Colonic mucosa (tissue), 4 donors: ENCODE results near the gene CDC42EP4. TPM values are rescaled to one million over a fixed set of nuclear protein-coding genes. Genes with fewer than 3 reads are reported as not detected.
"Not testable (repeated sequence)": the region's sequence is repeated elsewhere in the genome, so short reads cannot be mapped to it uniquely, and the experiment has no call there.

ENCODE experiments used
- DNase-seq: peaks from one replicate; pipeline ENCODE4 v3.0.0-alpha.2; 2020
- H3K27ac ChIP-seq: fragments of 200-600 bp; one replicate; pipeline ENCODE4 v1.8.0; 2021
- H3K27me3 ChIP-seq: fragments of 200-600 bp; one replicate; pipeline ENCODE4 v1.8.0; 2021
- H3K36me3 ChIP-seq: fragments of 200-600 bp; one replicate; pipeline ENCODE4 v1.8.0; 2021
- H3K4me1 ChIP-seq: fragments of 200-600 bp; one replicate; pipeline ENCODE4 v1.8.0; 2021; ENCODE audit warnings: mild to moderate bottlenecking
- H3K4me3 ChIP-seq: fragments of 200-600 bp; one replicate; pipeline ENCODE4 v1.8.0; 2021
- H3K9ac ChIP-seq, 2 donors: one replicate each; pipeline ENCODE4 v1.7.0; 2013; ENCODE audit warnings: control low read depth in 2 of 2, low read depth in 2 of 2, low read length in 2 of 2
- H3K9me3 ChIP-seq: fragments of 200-600 bp; one replicate; pipeline ENCODE4 v1.8.0; 2021
- CTCF ChIP-seq: fragments of 200-600 bp; IDR thresholded peaks from one replicate; pipeline ENCODE4 v1.8.0; 2022; ENCODE audit warnings: antibody characterized with exemption, mild to moderate bottlenecking
- intact Hi-C: fragments of 100-400 bp; cut with DNase I; formaldehyde crosslinking; loops from one replicate; pipeline ENCODE4 v1.14.1; 2022
- total RNA-seq, 2 donors: library from RNA; stranded (reverse); fragmentation: NEBNext Ultra II Directional in 1 of 2; extraction: Animal tissue kit (Norgen Biotek cat#: 25700) in 1 of 2; gene quantifications; one replicate each; pipeline ENCODE4 v1.2.1, GENCODE V29; 2021
- donor health status: healthy.
- donor health status: DM: no; HTN: no; CAD: no.
- donor health status: DM: no; HTN: no; CAD: no.

The CDC42EP4 gene
- total RNA-seq, 2 donors from 2014 or later = 52.8 to 65.3 TPM

DNA sequence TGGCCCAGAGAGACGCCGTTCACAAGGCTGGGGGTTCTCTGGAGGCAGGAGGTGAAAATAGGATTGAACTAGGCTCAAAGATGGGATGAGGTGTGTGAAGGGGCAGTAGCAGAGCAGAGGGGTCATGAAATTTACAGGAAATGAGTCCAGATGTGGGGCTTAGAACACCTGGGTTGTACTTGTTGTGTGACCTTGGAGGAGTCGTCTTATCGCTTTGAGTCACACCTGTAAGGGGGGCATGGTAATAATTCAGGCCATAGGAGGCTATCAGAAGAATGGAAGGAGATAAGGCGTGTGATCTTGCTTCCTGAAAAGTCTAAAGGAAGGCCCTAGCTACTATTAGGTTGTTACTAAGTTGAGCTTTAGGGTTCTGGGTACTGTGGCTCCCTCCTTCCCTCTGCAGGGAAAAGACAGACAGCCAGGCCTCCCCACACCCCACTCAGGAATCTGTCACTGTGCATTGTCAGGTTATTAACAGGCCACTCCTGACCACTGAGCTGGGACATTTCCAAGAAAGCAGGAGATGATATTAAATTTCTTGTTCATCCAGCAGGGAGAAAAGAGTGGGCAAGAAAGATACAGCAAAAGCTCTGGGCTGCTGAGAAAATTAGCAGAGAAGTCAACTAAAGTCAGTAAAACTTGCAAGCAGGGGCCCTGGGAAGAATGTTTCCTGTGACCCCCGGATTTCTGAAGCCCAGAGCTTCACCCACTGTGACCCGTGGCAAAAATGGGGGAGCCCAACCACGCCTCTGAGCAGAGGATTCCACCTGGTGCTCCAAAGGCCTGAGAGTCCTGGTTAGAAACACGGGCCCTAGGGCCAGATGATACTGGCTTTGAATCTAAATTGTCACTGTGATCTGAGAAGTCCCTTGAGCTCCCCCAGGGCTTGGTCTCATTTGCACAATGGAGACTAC, 6.0 kb upstream of the CDC42EP4 start:
- Histone ChIP-seq H3K27ac (no peak overlapping the region), H3K4me3 (no peak overlapping the region), H3K9me3 (no peaks in the 10 kb centered on the region), H3K9ac (no peak overlapping the region), H3K27me3 (no peaks in the 10 kb centered on the region), H3K36me3 (no peaks in the 10 kb centered on the region), H3K4me1 (no peaks in the 10 kb centered on the region)
- no peak for TF ChIP-seq CTCF
- intact Hi-C loops = no loop called here
- no peak for DNase-seq

DNA sequence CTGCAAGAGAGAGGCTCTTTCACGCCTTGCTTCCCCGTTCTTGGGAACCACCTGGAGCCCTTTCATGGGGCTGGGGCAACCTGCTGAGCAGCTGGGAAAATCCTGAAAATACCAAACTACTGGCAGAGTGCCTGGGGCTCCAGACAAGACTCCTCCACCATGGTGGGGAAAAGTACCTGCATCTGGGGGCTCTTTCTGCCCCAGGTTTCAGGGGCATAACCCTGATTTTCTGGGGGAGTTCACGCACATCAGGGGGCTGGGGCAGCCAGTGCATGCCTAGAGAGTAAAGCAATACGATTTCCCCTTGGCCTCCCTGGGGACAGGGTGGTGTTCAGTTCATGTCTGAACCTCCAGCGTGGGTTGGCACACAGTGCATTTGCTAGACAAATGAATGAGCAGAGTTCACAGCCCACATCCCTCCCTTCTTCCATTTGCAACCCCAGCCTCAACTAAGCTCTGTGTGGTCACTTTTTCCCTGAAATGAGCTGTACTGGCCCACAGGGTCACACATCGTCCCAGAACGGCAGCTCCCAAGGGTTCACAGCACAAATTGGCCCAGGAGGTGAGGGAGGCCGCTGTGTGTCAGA, 5.2 kb upstream of the CDC42EP4 start:
- no peak for TF ChIP-seq CTCF
- no peak overlapping the region for H3K27ac ChIP-seq
- H3K9me3 ChIP-seq = no peaks in the 10 kb centered on the region
- no peaks in the 10 kb centered on the region for H3K4me1 ChIP-seq
- no peaks in the 10 kb centered on the region for H3K27me3 ChIP-seq
- intact Hi-C loops = no loop called here
- H3K4me3 ChIP-seq = no peak overlapping the region
- H3K9ac ChIP-seq = no peak overlapping the region
- H3K36me3 ChIP-seq = no peaks in the 10 kb centered on the region
- DNase-seq = no peak

GRCh38 chr17:73315471-73315870, 3.7 kb upstream of the CDC42EP4 start:
- Histone ChIP-seq H3K4me1 (no peaks in the 10 kb centered on the region), H3K4me3 (no peak overlapping the region), H3K9ac (no peak overlapping the region), H3K36me3 (no peaks in the 10 kb centered on the region), H3K9me3 (no peaks in the 10 kb centered on the region), H3K27me3 (no peaks in the 10 kb centered on the region), H3K27ac (no peak overlapping the region)
- TF ChIP-seq CTCF = no peak
- intact Hi-C loops = no loop called here
- no peak for DNase-seq

DNA sequence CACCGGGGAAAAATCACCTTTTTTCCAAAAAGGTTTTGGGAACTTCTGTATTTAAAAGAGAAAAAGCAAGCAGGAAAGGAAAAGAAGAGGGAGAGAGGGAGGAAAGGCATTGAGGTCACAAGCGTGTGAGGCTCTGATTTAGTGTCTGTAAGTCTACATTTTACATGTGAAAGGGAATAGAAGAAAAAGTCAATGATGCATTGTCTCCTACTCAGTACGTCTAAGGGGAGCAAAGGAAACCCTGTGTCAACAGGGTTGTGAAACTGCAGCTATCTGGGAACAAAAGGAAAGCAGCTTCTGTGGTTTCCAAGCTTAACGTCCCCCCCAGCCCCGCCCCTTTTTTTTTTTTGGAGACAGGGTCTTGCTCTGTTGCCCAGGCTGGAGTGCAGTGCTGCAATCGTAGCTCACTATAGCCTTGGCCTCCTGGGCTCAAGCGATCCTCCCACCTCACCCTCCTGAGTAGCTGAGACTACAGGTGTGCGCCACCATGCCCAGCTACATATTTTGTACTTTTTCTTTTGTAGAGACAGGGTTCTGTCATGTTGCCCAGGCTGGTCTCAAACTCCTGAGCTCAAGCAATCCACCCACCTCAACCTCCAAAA, 1.8 kb upstream of the CDC42EP4 start:
- TF ChIP-seq CTCF = no peak
- Histone ChIP-seq H3K36me3 (no peaks in the 10 kb centered on the region), H3K9me3 (no peaks in the 10 kb centered on the region), H3K27ac (no peak overlapping the region), H3K4me1 (no peaks in the 10 kb centered on the region), H3K27me3 (no peaks in the 10 kb centered on the region), H3K9ac (no peak overlapping the region), H3K4me3 (no peak overlapping the region)
- intact Hi-C loops = loop anchor here (5.0 kb wide), 2 partner anchors 54 to 56 kb away; no protein-coding TSS in a partner anchor
- no peak for DNase-seq

- not testable (repeated sequence) for H3K4me3 ChIP-seq, DNase-seq, H3K4me1 ChIP-seq, H3K27me3 ChIP-seq, H3K36me3 ChIP-seq, H3K9me3 ChIP-seq
- H3K9ac ChIP-seq = peak overlapping the region in 1 of 2 donors; percentile 100
- intact Hi-C loops = loop anchor here (5.0 kb wide), 2 partner anchors 54 to 56 kb away; no protein-coding TSS in a partner anchor
- peak overlapping the region; percentile 98 for H3K27ac ChIP-seq
Observed at GRCh38 chr17:73312887-73313286, 1.1 kb upstream of the CDC42EP4 start.
